A172 (cell line): ENCODE measurements around the gene PXDN. TPM values are rescaled to one million over a fixed set of nuclear protein-coding genes. Genes with fewer than 3 reads are reported as not detected.

ENCODE experiments used
- DNase-seq: peaks from one replicate; pipeline ENCODE4 v3.0.0-alpha.2; 2015; ENCODE audit warnings: low spot score
- total RNA-seq: library from RNA; depleted of rRNA; stranded (reverse); fragments of >200 nt; shearing (Covaris generic); gene quantifications from 2 replicates; pipeline ENCODE4 v1.2.3, GENCODE V29; 2014

PXDN gene
- total RNA-seq, 1 experiment from 2014 or later: 124 TPM

- DNase-seq: no peak
These were observed 162.2 kb downstream of the PXDN start for GRCh38 chr2:1581965-1582625.
